Hematopoietic multipotent progenitor cell treated with erythropoietin and hydrocortisone succinate and interleukin-3 and kit ligand, for 15 days (in vitro differentiated cells): Measurements from ENCODE around the gene MTF2.
A peak's percentile ranks its signal among the peaks of the same experiment; 100 is the strongest.
"Not testable (repeated sequence)": the region's sequence is repeated elsewhere in the genome, so short reads cannot be mapped to it uniquely, and the experiment has no call there.

Experiments
- DNase-seq: peaks from one replicate; pipeline ENCODE4 v3.0.0-alpha.2; 2015; ENCODE audit warnings: low spot score

Gene MTF2

GRCh38 chr1:93078986-93079654 is at the start of gene MTF2:
TSS of gene MTF2 (plus strand) at chr1:93079283. CDS start at chr1:93079527, 244 bp downstream.
- peak; percentile 91 for DNase-seq

- no peak for DNase-seq
Measured at GRCh38 chr1:93029317-93029716, 49.8 kb upstream of the MTF2 start.

DNA sequence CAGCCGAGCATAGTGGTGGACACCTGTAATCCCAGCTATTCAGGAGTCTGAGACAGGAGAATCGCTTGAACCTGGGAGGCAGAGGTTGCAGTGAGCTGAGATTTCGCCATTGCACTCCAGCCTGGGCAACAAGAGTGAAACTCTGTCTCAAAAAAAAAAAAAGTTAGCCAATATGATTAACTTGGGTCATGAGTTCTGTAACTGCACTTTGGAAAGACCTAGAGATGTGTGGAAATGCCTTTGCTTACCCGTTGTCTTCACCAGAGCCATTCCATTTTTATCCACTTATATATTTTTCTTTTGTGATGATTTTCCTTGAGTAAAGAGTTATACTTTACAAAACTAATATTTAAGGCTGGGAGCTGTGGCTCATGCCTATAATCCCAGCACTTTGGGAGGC is 48.9 kb upstream of the MTF2 start:
- DNase-seq = not testable (repeated sequence)

GRCh38 chr1:93031711-93032110 is 47.4 kb upstream of the MTF2 start:
- DNase-seq = no peak

DNA sequence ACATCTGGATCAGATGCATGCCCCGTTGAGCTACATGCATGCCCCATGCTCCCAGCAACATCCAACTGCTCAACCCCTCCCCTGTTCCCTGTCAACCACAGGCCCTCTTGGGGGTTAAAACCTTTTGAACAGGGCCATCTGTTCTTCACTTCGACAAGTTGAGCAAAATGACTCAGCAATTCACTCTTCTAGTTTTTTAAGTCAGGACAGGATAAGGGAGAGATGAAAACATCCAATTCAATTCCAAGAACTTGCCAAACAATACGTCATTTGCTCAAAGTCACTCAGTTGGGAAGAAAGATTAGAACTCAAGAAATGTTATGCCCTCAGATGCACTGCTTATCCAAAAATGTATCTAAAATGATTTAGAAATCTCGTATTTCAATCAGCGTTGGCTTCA is 46.1 kb upstream of the MTF2 start:
- DNase-seq = peak; percentile 28

DNA sequence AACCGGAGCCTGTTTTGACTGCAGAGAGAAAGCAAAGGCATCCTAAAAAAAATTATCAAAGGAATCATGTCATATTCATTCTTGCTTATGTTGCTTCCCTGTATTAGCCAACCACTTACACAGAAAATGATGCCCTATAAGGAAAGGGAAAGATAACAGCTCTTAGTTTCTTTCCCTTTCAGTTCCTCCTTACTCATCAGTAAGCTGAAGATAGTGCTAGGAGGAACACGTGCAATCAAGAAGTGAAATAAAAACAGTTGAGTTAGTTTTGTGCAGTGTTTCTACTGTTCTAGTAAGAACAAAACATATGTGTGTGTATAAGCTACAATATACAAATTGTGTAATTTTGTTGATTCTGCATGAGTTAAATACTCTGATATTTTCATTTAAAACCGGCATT is 45.3 kb upstream of the MTF2 start:
- peak; percentile 41 for DNase-seq

GRCh38 chr1:93034397-93034796 is 44.7 kb upstream of the MTF2 start:
- no peak for DNase-seq

DNA sequence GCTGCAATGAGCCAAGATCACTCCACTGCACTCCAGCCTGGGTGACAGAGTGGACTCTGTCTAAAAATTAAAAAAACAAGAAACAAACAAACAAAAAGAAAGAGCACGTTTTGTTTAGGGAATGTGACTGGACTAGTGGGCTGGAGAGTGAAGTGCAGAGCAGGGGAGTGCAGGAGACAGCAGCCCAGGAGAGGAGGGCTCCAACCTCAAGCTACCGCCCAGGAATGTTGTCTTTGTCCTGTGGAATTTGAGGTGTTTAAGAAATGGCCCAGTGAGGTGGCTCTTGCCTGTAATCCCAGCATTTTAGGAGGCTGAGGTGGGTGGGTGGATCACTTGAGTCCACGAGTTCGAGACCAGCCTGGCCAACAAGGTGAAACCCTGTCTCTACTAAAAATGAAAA is 42.4 kb upstream of the MTF2 start:
- DNase-seq = no peak

GRCh38 chr1:93042187-93043056 is 36.7 kb upstream of the MTF2 start:
- DNase-seq = no peak

- DNase-seq = no peak
Measured at GRCh38 chr1:93043057-93043557, 36.0 kb upstream of the MTF2 start.

DNA sequence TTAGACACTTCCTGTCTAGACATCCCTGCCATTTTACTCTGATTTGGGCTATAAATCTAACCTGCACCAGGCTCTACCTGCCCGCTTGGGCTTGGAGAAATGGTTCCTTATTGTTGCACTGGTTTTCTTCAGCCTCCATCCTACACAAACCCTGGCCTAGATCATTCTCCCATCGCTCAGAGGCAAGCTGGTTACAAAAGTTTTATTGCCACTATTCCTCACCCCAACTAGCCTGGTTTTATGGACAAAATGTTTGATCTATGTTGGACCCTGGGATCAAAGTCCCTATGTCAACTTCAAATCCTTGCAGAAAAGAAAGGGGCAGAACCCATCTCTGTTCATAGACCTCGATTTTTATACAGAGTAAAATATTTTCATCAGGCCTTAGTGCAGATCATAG is 31.5 kb upstream of the MTF2 start:
- DNase-seq = no peak

GRCh38 chr1:93051961-93052360 is 27.1 kb upstream of the MTF2 start:
- DNase-seq = peak; percentile 91

- DNase-seq = peak; percentile 32
Measured at GRCh38 chr1:93056214-93056613, 22.9 kb upstream of the MTF2 start.

DNA sequence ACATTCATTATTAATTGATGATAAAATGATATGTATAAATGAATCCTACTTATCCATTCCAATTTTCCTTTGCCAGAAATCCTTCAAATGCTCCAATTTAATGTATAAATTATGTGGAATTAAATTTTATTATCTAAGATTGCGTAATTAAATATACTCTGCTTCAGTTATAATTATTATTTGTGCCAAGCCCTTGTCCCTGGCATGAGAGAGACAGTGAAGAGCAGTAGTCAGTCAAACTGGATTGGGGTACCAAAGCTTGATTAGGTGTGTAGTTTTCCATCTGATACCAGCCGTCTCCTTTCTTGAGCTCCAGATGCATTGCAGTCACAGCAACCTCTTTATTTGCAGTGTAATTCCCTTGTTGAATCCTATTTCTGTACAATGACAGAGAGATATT is 22.4 kb upstream of the MTF2 start:
- no peak for DNase-seq

- peak; percentile 63 for DNase-seq
Measured at GRCh38 chr1:93061895-93062792, 16.9 kb upstream of the MTF2 start.

DNA sequence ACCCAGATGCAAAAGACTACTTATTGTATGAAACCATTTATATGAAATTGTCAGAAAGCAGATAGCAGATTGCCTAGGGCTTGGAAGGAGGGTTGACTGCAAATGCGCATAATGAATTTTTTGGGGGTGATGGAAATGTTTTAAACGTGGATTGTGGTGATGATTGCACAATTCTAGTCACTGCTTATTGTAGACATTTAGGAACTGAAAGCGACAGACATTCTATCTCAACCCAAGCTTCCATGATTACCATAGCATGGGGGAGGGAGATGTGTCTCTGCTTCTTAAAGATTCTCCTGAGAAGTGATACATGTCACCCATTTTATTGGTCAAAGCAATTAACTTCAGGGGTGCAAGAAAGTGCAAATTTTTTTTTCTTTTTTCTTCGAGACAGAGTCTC is 2.8 kb upstream of the MTF2 start:
- no peak for DNase-seq

DNA sequence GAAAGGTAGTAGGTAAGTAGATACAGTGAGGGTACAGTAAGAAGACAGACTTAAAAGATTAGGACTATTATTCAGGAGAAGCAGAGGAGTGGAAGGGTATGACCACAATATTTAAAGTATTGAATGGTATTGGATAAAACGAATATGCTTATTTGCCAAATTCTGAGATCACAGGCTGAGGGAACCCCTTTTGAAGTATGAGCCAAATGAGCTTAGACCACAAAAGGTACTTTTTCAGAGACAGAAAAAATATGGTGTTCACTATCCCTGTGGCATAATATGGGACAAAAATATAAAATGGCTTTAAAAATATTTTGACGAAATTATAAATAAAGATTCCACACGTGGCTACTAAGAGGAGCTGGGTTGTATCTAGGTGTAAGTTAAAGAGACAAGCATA is 880 bp upstream of the MTF2 start:
- DNase-seq = no peak

DNA sequence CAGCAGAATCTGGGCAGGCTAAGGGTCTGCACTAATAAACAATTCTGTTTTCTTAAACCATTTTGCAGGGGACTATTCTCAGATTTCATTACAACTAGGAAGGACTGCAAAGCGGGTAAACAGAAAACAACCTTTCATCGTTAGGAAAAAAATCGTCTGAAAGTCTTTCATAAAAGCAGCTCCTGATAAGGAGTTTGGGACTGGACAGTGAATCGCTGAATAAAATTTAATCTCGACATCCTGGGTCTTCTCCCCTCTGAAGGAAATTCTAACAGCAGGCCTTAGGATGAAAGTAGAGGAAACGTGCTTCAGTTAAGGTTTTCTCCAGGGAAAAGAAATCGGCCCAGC is 471 bp upstream of the MTF2 start:
- DNase-seq = no peak

DNA sequence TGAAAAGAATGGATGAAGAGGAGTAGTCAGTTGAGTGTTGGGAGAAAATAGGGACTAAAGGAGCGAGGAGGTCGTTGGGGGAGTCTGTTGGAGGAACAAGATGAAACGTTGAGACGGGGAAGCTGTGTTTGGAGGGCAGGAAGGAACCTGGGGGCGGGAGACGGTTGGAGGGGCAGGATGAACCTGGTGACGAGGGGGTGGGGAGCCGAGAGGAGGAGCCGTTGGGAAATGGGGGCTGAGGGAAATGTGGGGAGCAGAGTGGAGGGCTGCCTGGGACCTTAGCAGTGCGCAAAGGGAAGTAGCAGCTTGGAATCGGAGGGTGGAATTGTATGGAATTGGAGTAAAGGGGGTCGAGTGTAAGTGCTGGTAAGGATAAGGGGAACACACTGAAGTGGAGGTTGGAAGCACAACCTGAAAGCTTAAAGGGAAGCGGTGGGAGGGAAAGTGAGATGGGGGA is 630 bp downstream of the MTF2 start:
- DNase-seq = no peak

- peak; percentile 68 for DNase-seq
Measured at GRCh38 chr1:93080179-93080823, 1.2 kb downstream of the MTF2 start.

- peak; percentile 17 for DNase-seq
Measured at GRCh38 chr1:93081716-93082115, 2.6 kb downstream of the MTF2 start.

GRCh38 chr1:93082313-93082712 is 3.2 kb downstream of the MTF2 start:
- no peak for DNase-seq
